Endothelial cell of umbilical vein (primary cell): ENCODE data around the gene KLF5. TPM values are rescaled to one million over a fixed set of nuclear protein-coding genes. Genes with fewer than 3 reads are reported as not detected.

ENCODE experiments used
- Bru-seq: library from RNA; stranded (reverse); fragments of 400-500 nt; gene quantifications from one replicate; lab custom pipeline; 2021; lab: Mats Ljungman, UMichigan
- BruChase-seq, 2 experiments: library from RNA; stranded (reverse); fragments of 400-500 nt; gene quantifications; one replicate each; lab custom pipeline; 2021; lab: Mats Ljungman, UMichigan
- BruUV-seq: library from RNA; stranded (reverse); fragments of 400-500 nt; replicated peaks from 2 replicates; lab custom pipeline; 2021; lab: Mats Ljungman, UMichigan
- CTCF ChIA-PET: fragments of 300-600, 350-600 bp; sonication (Branson Sonifier 250); formaldehyde crosslinking; loops from one replicate; lab custom pipeline; 2021; ENCODE audit warnings: antibody characterized with exemption, inconsistent platforms; lab: Charles Lee
- POLR2A ChIA-PET: fragments of 300-600, 350-600 bp; sonication (Branson Sonifier 250); formaldehyde crosslinking; loops from one replicate; lab custom pipeline; 2021; ENCODE audit warnings: antibody characterized with exemption, inconsistent platforms; lab: Charles Lee
- DNase-seq: peaks from one replicate; pipeline ENCODE4 v3.0.0-alpha.2; 2011; ENCODE audit warnings: low read depth, low spot score
- FAIRE-seq: peaks from 2 replicates; lab custom pipeline; 2011; peaks lifted over from hg19 to GRCh38; lab: Jason Lieb, UNC
- H2AFZ ChIP-seq: 2 replicates; pipeline ENCODE4 v1.6.0; 2012; ENCODE audit warnings: low read depth, low read length, control low read depth, inconsistent platforms
- H3K27ac ChIP-seq: 2 replicates; pipeline ENCODE4 v1.5.1; 2011; ENCODE audit warnings: low read depth, mild to moderate bottlenecking, control low read depth, low read length, moderate library complexity; ENCODE audit not compliant: insufficient read depth
- H3K27me3 ChIP-seq, 2 experiments: 2 replicates each; pipeline versions ENCODE4 v1.6.0 to v1.6.1; 2011; ENCODE audit warnings: low read length in 2 of 2, mixed read lengths in 1 of 2; ENCODE audit not compliant: control insufficient read depth in 2 of 2, insufficient read depth in 2 of 2
- H3K36me3 ChIP-seq, 2 experiments: 2 replicates in 1 of 2; 3 replicates in 1 of 2; pipeline ENCODE4 v1.5.1; 2011; ENCODE audit warnings: low read length in 2 of 2, mild to moderate bottlenecking in 1 of 2, moderate library complexity in 1 of 2; ENCODE audit not compliant: control insufficient read depth in 2 of 2, insufficient read depth in 2 of 2; ENCODE audit errors: extremely low read depth in 1 of 2
- H3K4me1 ChIP-seq: 3 replicates; pipeline ENCODE4 v1.5.1; 2011; ENCODE audit warnings: mild to moderate bottlenecking, low read length; ENCODE audit not compliant: control insufficient read depth, insufficient read depth; ENCODE audit errors: extremely low read depth
- H3K4me2 ChIP-seq: 2 replicates; pipeline ENCODE4 v1.6.1; 2011; ENCODE audit warnings: low read length, control low read depth, mixed read lengths; ENCODE audit not compliant: insufficient read depth
- H3K4me3 ChIP-seq, 3 experiments: fragments of 200-600 bp in 1 of 3; sonication (generic), shearing (Covaris generic) in 1 of 3; replicated peaks in 1 of 3; 2 replicates each; pipeline ENCODE4 v1.5.1; 2011 to 2016; ENCODE audit warnings: control low read depth in 3 of 3, low read length in 3 of 3, mild to moderate bottlenecking in 2 of 3, inconsistent platforms in 1 of 3, low read depth in 1 of 3, moderate library complexity in 1 of 3; ENCODE audit not compliant: insufficient read depth in 1 of 3
- H3K79me2 ChIP-seq: 2 replicates; pipeline ENCODE4 v1.6.0; 2012; ENCODE audit warnings: low read length, inconsistent platforms; ENCODE audit not compliant: control insufficient read depth, insufficient read depth
- H3K9ac ChIP-seq: replicated peaks from 2 replicates; pipeline ENCODE3; 2011; ENCODE audit warnings: low read length, control low read depth; ENCODE audit not compliant: insufficient read depth; ENCODE audit errors: extremely low read depth
- H3K9me1 ChIP-seq: replicated peaks from 3 replicates; pipeline ENCODE4 v1.6.0; 2011; ENCODE audit warnings: mild to moderate bottlenecking, low read length; ENCODE audit not compliant: control insufficient read depth, insufficient read depth; ENCODE audit errors: extremely low read depth
- H3K9me3 ChIP-seq: replicated peaks from 2 replicates; pipeline ENCODE4 v1.5.1; 2012; ENCODE audit warnings: low read length, inconsistent platforms; ENCODE audit not compliant: control insufficient read depth, insufficient read depth
- H4K20me1 ChIP-seq: replicated peaks from 2 replicates; pipeline ENCODE3; 2011; ENCODE audit warnings: mild to moderate bottlenecking, low read length; ENCODE audit not compliant: control insufficient read depth, insufficient read depth; ENCODE audit errors: extremely low read depth
- MAX ChIP-seq: IDR thresholded peaks from 2 replicates; pipeline ENCODE4 v1.6.1; 2011; ENCODE audit not compliant: insufficient read depth, insufficient read length
- POLR2A ChIP-seq: IDR thresholded peaks from 2 replicates; pipeline ENCODE4 v1.6.1; 2012; ENCODE audit warnings: low read depth, mild to moderate bottlenecking, control low read depth, low read length
- POLR2AphosphoS5 ChIP-seq: IDR thresholded peaks from 2 replicates; pipeline ENCODE4 v1.6.1; 2012; ENCODE audit warnings: low read depth, mild to moderate bottlenecking, control low read depth, low read length, moderate library complexity; ENCODE audit not compliant: insufficient read depth
- dilution Hi-C: fragments of 300-500 bp; cut with MboI; formaldehyde crosslinking; loops from one replicate; pipeline ENCODE4 v1.15.0; 2019; ENCODE audit warnings: low sequenced_read_pairs; ENCODE audit not compliant: extremely low pct_ligation_motif_present
- intact Hi-C: fragments of 100-400 bp; cut with micrococcal nuclease; formaldehyde crosslinking; loops from one replicate; pipeline ENCODE4 v1.10.0; 2022
- long read RNA-seq: library from polyadenylated mRNA; stranded (forward); transcript quantifications from one replicate; pipeline ENCODE4 v2.0.0, GENCODE V29; 2021
- polyA minus RNA-seq, 3 experiments: library from RNA; depleted of rRNA, polyadenylated mRNA; stranded (reverse); fragments of >200 nt; gene quantifications; 1 replicate in 1 of 3; 2 replicates in 2 of 3; pipeline ENCODE4 v1.2.3, GENCODE V29; 2011
- polyA plus RNA-seq, 4 experiments: library from polyadenylated mRNA; depleted of rRNA in 3 of 4; stranded (reverse) in 3 of 4; unstranded in 1 of 4; fragments of >200 nt; gene quantifications; 2 replicates each; pipeline versions ENCODE4 v1.2.1 to v1.2.3, GENCODE V29; 2011 to 2012; ENCODE audit warnings: missing spikeins in 1 of 4
- total RNA-seq: library from RNA; stranded (reverse); gene quantifications from 2 replicates; pipeline ENCODE4 v1.2.3, GENCODE V29; 2021

KLF5 gene
- total RNA-seq (1.7 and 1.9 TPM in 2 replicates), polyA plus RNA-seq (3.4 and 4.0 TPM in 2 replicates), polyA minus RNA-seq (4.5 and 4.8 TPM in 2 replicates), Bru-seq, nascent RNA (percentile 57 among the genes with signal in this experiment), BruChase-seq, experiment 1, labeled RNA remaining after a 6-hour chase (percentile 38 among the genes with signal in this experiment), BruChase-seq, experiment 2, labeled RNA remaining after a 2-hour chase (percentile 48 among the genes with signal in this experiment)
- polyA plus RNA-seq (2011; cell fraction: cytosol; rRNA removed) = 2.8 and 2.9 TPM in 2 replicates
- 6.2 and 6.7 TPM in 2 replicates for polyA plus RNA-seq (2011; cell fraction: nucleus; rRNA removed)
- 3.1 and 5.2 TPM in 2 replicates for polyA plus RNA-seq (2012)
- polyA minus RNA-seq (2011; cell fraction: cytosol; rRNA and poly(A)+ RNA removed) = 203 TPM
- polyA minus RNA-seq (2011; cell fraction: nucleus; rRNA and poly(A)+ RNA removed) = 9.9 and 13.9 TPM in 2 replicates
- long read RNA-seq, partial matches to known transcripts = 0 of 1 reads
- long read RNA-seq, other reads (novel, unspliced or antisense) = 0 of 1 reads

GRCh38 chr13:73058736-73059459 is at the start of gene KLF5:
KLF5 (plus strand) TSS chr13:73059005; CDS start chr13:73059328, 323 bp downstream.
- Histone ChIP-seq H3K4me3 (peak within 1 kb of the TSS; percentile 42 to 57 (median 57)), H3K4me1 (peaks cover 37% of the 10 kb centered on the region), H3K27me3 (no peaks in the 10 kb centered on the region), H3K79me2 (no peaks in the 10 kb centered on the region), H2AFZ (peak within 1 kb of the TSS; percentile 86), H3K4me2 (peak within 1 kb of the TSS; percentile 88), H3K36me3 (no peaks in the 10 kb centered on the region), H3K27ac (peak within 1 kb of the TSS; percentile 5), H4K20me1 (no peaks in the 10 kb centered on the region), H3K9ac (peak within 1 kb of the TSS; percentile 74), H3K9me3 (no peaks in the 10 kb centered on the region), H3K9me1 (no peaks in the 10 kb centered on the region)
- DNase-seq (peak; percentile 95), FAIRE-seq (peak; percentile 62)
- BruUV-seq = no TSS peak
- intact Hi-C loops (loop anchor here (1.0 to 5.0 kb wide), 4 partner anchors 31 to 618 kb away; partner anchors contain the start of gene DIS3), dilution Hi-C loops (no loop called here)
- ChIA-PET CTCF (interaction anchor here (0.7 to 2.0 kb wide), 8 partner anchors 13 to 625 kb away, joined by 3 to 10 read pairs (median 3); no protein-coding TSS in a partner anchor), POLR2A (interaction anchor here (0.6 kb wide), 2 partner anchors 32 to 141 kb away, joined by 4 to 5 read pairs; no protein-coding TSS in a partner anchor)
- TF ChIP-seq MAX (peak; percentile 29), POLR2A (no peak), POLR2AphosphoS5 (peak; percentile 27)

- no peaks in the 10 kb centered on the region for H3K9me3 ChIP-seq
- peaks cover 0 to 2% of the 10 kb centered on the region in 2 experiments for H3K36me3 ChIP-seq
- FAIRE-seq (no peak), DNase-seq (no peak)
- dilution Hi-C loops = no loop called here
- H3K4me2 ChIP-seq = no peak overlapping the region
- POLR2A ChIA-PET = no interaction called here
- no peak overlapping the region for H3K4me3 ChIP-seq
- no peaks in the 10 kb centered on the region for H3K4me1 ChIP-seq
- no peaks in the 10 kb centered on the region for H4K20me1 ChIP-seq
- no peaks in the 10 kb centered on the region for H3K79me2 ChIP-seq
- no peak overlapping the region for H2AFZ ChIP-seq
- intact Hi-C loops = no loop called here
- H3K27me3 ChIP-seq = no peaks in the 10 kb centered on the region
- no peak overlapping the region for H3K9ac ChIP-seq
- CTCF ChIA-PET = no interaction called here
- TF ChIP-seq POLR2A = no peak
- H3K9me1 ChIP-seq = no peaks in the 10 kb centered on the region
- no TSS peak for BruUV-seq
- no peak overlapping the region for H3K27ac ChIP-seq
These were observed 47.1 kb upstream of the KLF5 start for GRCh38 chr13:73011751-73012150.
